K562 (cell line): ENCODE results near the gene IFFO2. TPM values are rescaled to one million over a fixed set of nuclear protein-coding genes. Genes with fewer than 3 reads are reported as not detected.

ENCODE experiments used
- BRF1 ChIP-seq: IDR thresholded peaks from 3 replicates; pipeline ENCODE4 v1.6.1; 2011; ENCODE audit warnings: borderline replicate concordance, mild to moderate bottlenecking; ENCODE audit not compliant: insufficient read length; ENCODE audit errors: extremely low read depth
- DACH1 ChIP-seq: fragments of 450-650 bp; IDR thresholded peaks from 2 replicates; pipeline ENCODE4 v1.6.1; 2018; ENCODE audit not compliant: partially characterized antibody
- ERF ChIP-seq: fragments of 450-650 bp; formaldehyde crosslinking; IDR thresholded peaks from 2 replicates; pipeline ENCODE4 v1.4.0; 2020; ENCODE audit warnings: mild to moderate bottlenecking, mixed read lengths
- FOXA3 ChIP-seq, 2 experiments: fragments of 450-650 bp in 1 of 2; sonication (generic) in 1 of 2; formaldehyde crosslinking; IDR thresholded peaks in 1 of 2; conservative IDR thresholded peaks in 1 of 2; 2 replicates each; pipeline versions ENCODE4 v1.4.0 to v1.8.0; 2020 to 2022; ENCODE audit warnings: mild to moderate bottlenecking in 2 of 2, missing genetic modification reagents in 1 of 2
- HCFC1 ChIP-seq: IDR thresholded peaks from 2 replicates; pipeline ENCODE4 v1.6.1; 2012; ENCODE audit warnings: low read depth, low read length, improper control_type of control experiment
- KLF16 ChIP-seq: IDR thresholded peaks from 2 replicates; pipeline ENCODE4 v1.6.1; 2016; ENCODE audit warnings: antibody characterized with exemption
- MYNN ChIP-seq, 2 experiments: sonication (generic); formaldehyde crosslinking in 1 of 2; IDR thresholded peaks; 2 replicates each; pipeline versions ENCODE4 v1.5.0 to v1.6.1; 2016 to 2020; ENCODE audit warnings: antibody characterized with exemption in 1 of 2, missing genetic modification reagents in 1 of 2
- NFIC ChIP-seq: fragments of 450-650 bp; IDR thresholded peaks from 2 replicates; pipeline ENCODE4 v1.6.1; 2017; ENCODE audit warnings: mild to moderate bottlenecking, inconsistent platforms
- SAFB ChIP-seq: fragments of 200-400 bp; formaldehyde crosslinking; IDR thresholded peaks from 2 replicates; pipeline ENCODE4 v1.6.1; 2017; ENCODE audit warnings: low read depth, low read length, borderline replicate concordance
- SAP30 ChIP-seq: fragments of 200-600 bp; sonication (generic); IDR thresholded peaks from 2 replicates; pipeline ENCODE4 v1.6.1; 2012; ENCODE audit warnings: borderline replicate concordance, low read depth, mild to moderate bottlenecking, moderate library complexity, low read length, control low read depth, inconsistent platforms; ENCODE audit not compliant: insufficient read depth, poor library complexity, severe bottlenecking
- TRIM25 ChIP-seq: fragments of 450-650 bp; IDR thresholded peaks from 2 replicates; pipeline ENCODE4 v1.7.0; 2016; ENCODE audit warnings: borderline replicate concordance
- VEZF1 ChIP-seq: fragments of 200-800 bp; sonication (Bioruptor generic); IDR thresholded peaks from 2 replicates; pipeline ENCODE4 v1.6.1; 2017; ENCODE audit warnings: missing genetic modification characterization, missing compliant biosample characterization
- ZKSCAN3 ChIP-seq: fragments of 250-450 bp; sonication (Bioruptor Pico); IDR thresholded peaks from 2 replicates; pipeline ENCODE4 v1.4.0; 2020
- ZNF124 ChIP-seq: sonication (generic); formaldehyde crosslinking; IDR thresholded peaks from 2 replicates; pipeline ENCODE4 v1.8.1; 2022; ENCODE audit warnings: missing genetic modification reagents
- ZNF174 ChIP-seq: fragments of 250-450 bp; sonication (Bioruptor Pico); IDR thresholded peaks from 2 replicates; pipeline ENCODE4 v1.4.0; 2020; ENCODE audit warnings: mild to moderate bottlenecking
- ZNF232 ChIP-seq: sonication (generic); formaldehyde crosslinking; IDR thresholded peaks from 2 replicates; pipeline ENCODE4 v1.8.0; 2022; ENCODE audit warnings: mild to moderate bottlenecking, missing genetic modification reagents
- ZNF445 ChIP-seq: fragments of 250-450 bp; sonication (Bioruptor Pico); IDR thresholded peaks from 2 replicates; pipeline ENCODE4 v1.4.0; 2020; ENCODE audit warnings: low read depth, mild to moderate bottlenecking, moderate library complexity
- ZNF695 ChIP-seq: fragments of 450-650 bp; formaldehyde crosslinking; IDR thresholded peaks from 2 replicates; pipeline ENCODE4 v1.4.0; 2020; ENCODE audit warnings: mild to moderate bottlenecking, moderate library complexity
- polyA plus RNA-seq, 8 experiments: library from polyadenylated mRNA; depleted of rRNA in 4 of 8; stranded (reverse) in 5 of 8; unstranded in 3 of 8; fragments of >200 nt; fragmentation: Nextera tagmentation in 2 of 8; fragmentation: Illumina TruSeq in 1 of 8; extraction: Ambion mirVana in 2 of 8; extraction: Trizol in 1 of 8; gene quantifications; 2 replicates each; pipeline versions ENCODE4 v1.2.1 to v1.2.3, GENCODE V29; 2011 to 2014; ENCODE audit warnings: inconsistent platforms in 1 of 8, missing spikeins in 1 of 8
- total RNA-seq, 7 experiments: library from RNA; depleted of rRNA in 6 of 7; stranded (reverse); fragments of >200 nt in 6 of 7; fragmentation: Illumina TruSeq in 2 of 7; extraction: Trizol in 2 of 7; gene quantifications; 2 replicates each; pipeline versions ENCODE4 v1.2.1 to v1.2.3, GENCODE V29; 2011 to 2021; ENCODE audit warnings: low replicate concordance in 1 of 7
- TF ChIP-seq, protein P1 (sequence below), 2 experiments: fragments of 450-650 bp; IDR thresholded peaks; 2 replicates each; pipeline ENCODE4 v1.6.1; 2018; ENCODE audit warnings: mild to moderate bottlenecking in 2 of 2, low read depth in 1 of 2; ENCODE audit not compliant: partially characterized antibody in 2 of 2

The IFFO2 gene
- total and polyA plus RNA-seq, 9 of the 15 experiments (the other 6 are each of a cell fraction or from before 2014, with no cell fraction given) = 0.15 to 1.0 (median 0.44) TPM; not detected in 2

GRCh38 chr1:18913065-18913835 is 43.2 kb downstream of the IFFO2 start (continued):
- TF ChIP-seq ZNF174 (CRISPR knock-in tag) (no peak), ERF (CRISPR knock-in tag) (no peak), KLF16 (peak; percentile 65; the same call in 1 of the 2 replicates), TRIM25 (no peak), ZNF445 (CRISPR knock-in tag) (no peak), ZKSCAN3 (no peak), SAFB (no peak), FOXA3 (CRISPR knock-in tag; conservative IDR thresholded peaks at IDR 0.05 in 1 of 2, IDR thresholded peaks at IDR 0.05 in 1 of 2) (no peak), ZNF232 (CRISPR knock-in tag) (no peak), MYNN (IDR thresholded peaks at IDR 0.05) (no peak), MYNN (CRISPR knock-in tag; IDR thresholded peaks at IDR 0.05) (no peak), ZNF124 (CRISPR knock-in tag) (no peak), DACH1 (no peak), HCFC1 (peak; percentile 45; the same call in 1 of the 2 replicates), ZNF695 (CRISPR knock-in tag) (no peak), VEZF1 (peak; percentile 56), BRF1 (no peak), SAP30 (no peak), NFIC (peak; percentile 14; the same call in 1 of the 2 replicates)
- TF ChIP-seq, protein P1, sequence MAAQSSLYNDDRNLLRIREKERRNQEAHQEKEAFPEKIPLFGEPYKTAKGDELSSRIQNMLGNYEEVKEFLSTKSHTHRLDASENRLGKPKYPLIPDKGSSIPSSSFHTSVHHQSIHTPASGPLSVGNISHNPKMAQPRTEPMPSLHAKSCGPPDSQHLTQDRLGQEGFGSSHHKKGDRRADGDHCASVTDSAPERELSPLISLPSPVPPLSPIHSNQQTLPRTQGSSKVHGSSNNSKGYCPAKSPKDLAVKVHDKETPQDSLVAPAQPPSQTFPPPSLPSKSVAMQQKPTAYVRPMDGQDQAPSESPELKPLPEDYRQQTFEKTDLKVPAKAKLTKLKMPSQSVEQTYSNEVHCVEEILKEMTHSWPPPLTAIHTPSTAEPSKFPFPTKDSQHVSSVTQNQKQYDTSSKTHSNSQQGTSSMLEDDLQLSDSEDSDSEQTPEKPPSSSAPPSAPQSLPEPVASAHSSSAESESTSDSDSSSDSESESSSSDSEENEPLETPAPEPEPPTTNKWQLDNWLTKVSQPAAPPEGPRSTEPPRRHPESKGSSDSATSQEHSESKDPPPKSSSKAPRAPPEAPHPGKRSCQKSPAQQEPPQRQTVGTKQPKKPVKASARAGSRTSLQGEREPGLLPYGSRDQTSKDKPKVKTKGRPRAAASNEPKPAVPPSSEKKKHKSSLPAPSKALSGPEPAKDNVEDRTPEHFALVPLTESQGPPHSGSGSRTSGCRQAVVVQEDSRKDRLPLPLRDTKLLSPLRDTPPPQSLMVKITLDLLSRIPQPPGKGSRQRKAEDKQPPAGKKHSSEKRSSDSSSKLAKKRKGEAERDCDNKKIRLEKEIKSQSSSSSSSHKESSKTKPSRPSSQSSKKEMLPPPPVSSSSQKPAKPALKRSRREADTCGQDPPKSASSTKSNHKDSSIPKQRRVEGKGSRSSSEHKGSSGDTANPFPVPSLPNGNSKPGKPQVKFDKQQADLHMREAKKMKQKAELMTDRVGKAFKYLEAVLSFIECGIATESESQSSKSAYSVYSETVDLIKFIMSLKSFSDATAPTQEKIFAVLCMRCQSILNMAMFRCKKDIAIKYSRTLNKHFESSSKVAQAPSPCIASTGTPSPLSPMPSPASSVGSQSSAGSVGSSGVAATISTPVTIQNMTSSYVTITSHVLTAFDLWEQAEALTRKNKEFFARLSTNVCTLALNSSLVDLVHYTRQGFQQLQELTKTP (IDR thresholded peaks at IDR 0.05; ENCODE audit: low read depth in 1 of 2, partially characterized antibody in 2 of 2) = no peak
